Measurements from ENCODE around the gene TRMT1.

DNA sequence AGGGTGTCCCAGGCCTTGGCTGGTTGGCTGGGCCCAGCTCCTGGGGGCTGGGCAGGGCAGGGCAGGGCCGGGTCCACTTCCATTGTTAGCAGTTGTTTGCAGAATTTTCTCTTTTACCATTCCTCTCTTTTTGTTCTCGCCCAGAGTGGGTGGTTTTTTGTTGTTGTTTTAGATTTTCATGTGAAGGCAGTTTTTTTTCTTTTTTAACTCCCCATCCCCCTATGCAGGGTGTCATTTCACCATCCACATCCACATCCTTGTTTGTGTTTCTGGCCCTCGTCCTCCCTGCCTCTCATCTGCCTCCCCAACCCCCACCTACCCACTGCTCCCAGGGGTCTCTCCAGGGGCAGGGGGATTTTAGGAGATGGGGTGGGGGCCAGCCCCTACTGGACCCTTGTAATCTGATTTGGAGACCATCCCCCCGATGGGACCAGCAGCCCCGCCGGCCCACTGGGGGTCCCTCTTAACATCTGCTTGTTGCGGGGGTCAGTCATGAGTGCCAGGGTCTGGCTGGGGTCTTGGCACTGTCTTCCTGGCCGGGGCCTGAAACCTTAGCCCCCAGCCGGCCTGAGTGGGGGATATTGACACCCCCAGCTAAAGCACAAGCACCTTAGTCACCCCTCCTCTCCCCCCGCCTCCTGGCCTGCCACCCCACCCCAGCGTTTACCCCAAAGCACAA, 23.2 kb upstream of the TRMT1 start:
- TF ChIP-seq, protein P1, sequence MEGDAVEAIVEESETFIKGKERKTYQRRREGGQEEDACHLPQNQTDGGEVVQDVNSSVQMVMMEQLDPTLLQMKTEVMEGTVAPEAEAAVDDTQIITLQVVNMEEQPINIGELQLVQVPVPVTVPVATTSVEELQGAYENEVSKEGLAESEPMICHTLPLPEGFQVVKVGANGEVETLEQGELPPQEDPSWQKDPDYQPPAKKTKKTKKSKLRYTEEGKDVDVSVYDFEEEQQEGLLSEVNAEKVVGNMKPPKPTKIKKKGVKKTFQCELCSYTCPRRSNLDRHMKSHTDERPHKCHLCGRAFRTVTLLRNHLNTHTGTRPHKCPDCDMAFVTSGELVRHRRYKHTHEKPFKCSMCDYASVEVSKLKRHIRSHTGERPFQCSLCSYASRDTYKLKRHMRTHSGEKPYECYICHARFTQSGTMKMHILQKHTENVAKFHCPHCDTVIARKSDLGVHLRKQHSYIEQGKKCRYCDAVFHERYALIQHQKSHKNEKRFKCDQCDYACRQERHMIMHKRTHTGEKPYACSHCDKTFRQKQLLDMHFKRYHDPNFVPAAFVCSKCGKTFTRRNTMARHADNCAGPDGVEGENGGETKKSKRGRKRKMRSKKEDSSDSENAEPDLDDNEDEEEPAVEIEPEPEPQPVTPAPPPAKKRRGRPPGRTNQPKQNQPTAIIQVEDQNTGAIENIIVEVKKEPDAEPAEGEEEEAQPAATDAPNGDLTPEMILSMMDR (IDR thresholded peaks at IDR 0.05 in 4 of 5, conservative IDR thresholded peaks at IDR 0.05 in 1 of 5), result no peak
- no peak for TF ChIP-seq POLR2A (IDR thresholded peaks at IDR 0.05)
